ENCODE measurements around the gene OPN1MW2. TPM values are rescaled to one million over a fixed set of nuclear protein-coding genes. Genes with fewer than 3 reads are reported as not detected.
"Not testable (repeated sequence)": the region's sequence is repeated elsewhere in the genome, so short reads cannot be mapped to it uniquely, and the experiment has no call there.

Gene OPN1MW2
- total RNA-seq, 2 experiments from 2014 or later, result not detected

- not testable (repeated sequence) for DNase-seq
Measured at GRCh38 chrX:154231443-154231842, 11.9 kb downstream of the OPN1MW2 start.

GRCh38 chrX:154233620-154234019 lies 14.1 kb downstream of the OPN1MW2 start:
- POLR2A ChIA-PET; H3K27me3 Mint-ChIP-seq; H3K4me1 Mint-ChIP-seq (ENCODE audit: low read depth); H3K36me3 Mint-ChIP-seq; intact Hi-C loops (cut with micrococcal nuclease); H3K27ac Mint-ChIP-seq; H3K9me3 Mint-ChIP-seq; CTCF ChIA-PET; H3K4me3 Mint-ChIP-seq; DNase-seq: not testable (repeated sequence)

More at GRCh38 chrX:154231443-154231842, 11.9 kb downstream of the OPN1MW2 start:
- CTCF ChIA-PET; H3K27ac Mint-ChIP-seq; H3K36me3 Mint-ChIP-seq; H3K9me3 Mint-ChIP-seq; H3K4me3 Mint-ChIP-seq; H3K27me3 Mint-ChIP-seq; POLR2A ChIA-PET; H3K4me1 Mint-ChIP-seq (ENCODE audit: low read depth); intact Hi-C loops (cut with micrococcal nuclease): not testable (repeated sequence)

- H3K9me3 Mint-ChIP-seq; H3K4me3 Mint-ChIP-seq; H3K4me1 Mint-ChIP-seq (ENCODE audit: low read depth); H3K27ac Mint-ChIP-seq; CTCF ChIA-PET; POLR2A ChIA-PET; intact Hi-C loops (cut with micrococcal nuclease); H3K36me3 Mint-ChIP-seq; DNase-seq; H3K27me3 Mint-ChIP-seq: not testable (repeated sequence)
Measured at GRCh38 chrX:154238939-154239559, 19.5 kb downstream of the OPN1MW2 start.

GRCh38 chrX:154239982-154240503 lies 20.5 kb downstream of the OPN1MW2 start:
- POLR2A ChIA-PET; H3K4me1 Mint-ChIP-seq (ENCODE audit: low read depth); H3K27me3 Mint-ChIP-seq; intact Hi-C loops (cut with micrococcal nuclease); CTCF ChIA-PET; H3K4me3 Mint-ChIP-seq; DNase-seq; H3K27ac Mint-ChIP-seq; H3K36me3 Mint-ChIP-seq; H3K9me3 Mint-ChIP-seq: not testable (repeated sequence)

GRCh38 chrX:154247377-154248045 lies 28.0 kb downstream of the OPN1MW2 start:
- H3K4me3 Mint-ChIP-seq; H3K27me3 Mint-ChIP-seq; H3K27ac Mint-ChIP-seq; H3K9me3 Mint-ChIP-seq; H3K4me1 Mint-ChIP-seq (ENCODE audit: low read depth); intact Hi-C loops (cut with micrococcal nuclease); POLR2A ChIA-PET; CTCF ChIA-PET; H3K36me3 Mint-ChIP-seq; DNase-seq: not testable (repeated sequence)

- H3K4me1 Mint-ChIP-seq (ENCODE audit: low read depth); CTCF ChIA-PET; H3K4me3 Mint-ChIP-seq; POLR2A ChIA-PET; H3K9me3 Mint-ChIP-seq; DNase-seq; H3K27ac Mint-ChIP-seq; intact Hi-C loops (cut with micrococcal nuclease); H3K36me3 Mint-ChIP-seq; H3K27me3 Mint-ChIP-seq: not testable (repeated sequence)
Measured at GRCh38 chrX:154248076-154248475, 28.5 kb downstream of the OPN1MW2 start.

- H3K4me1 Mint-ChIP-seq (ENCODE audit: low read depth); H3K4me3 Mint-ChIP-seq; DNase-seq; H3K36me3 Mint-ChIP-seq; CTCF ChIA-PET; H3K27ac Mint-ChIP-seq; POLR2A ChIA-PET; H3K27me3 Mint-ChIP-seq; H3K9me3 Mint-ChIP-seq; intact Hi-C loops (cut with micrococcal nuclease): not testable (repeated sequence)
Measured at GRCh38 chrX:154257282-154257681, 37.7 kb downstream of the OPN1MW2 start, which contains the start of gene OPN1MW3. Gene OPN1MW3 (plus strand): TSS chrX:154257582. CDS start chrX:154257620, 38 bp downstream.

GRCh38 chrX:154258711-154259110 lies 39.2 kb downstream of the OPN1MW2 start:
- CTCF ChIA-PET; H3K9me3 Mint-ChIP-seq; H3K4me1 Mint-ChIP-seq (ENCODE audit: low read depth); H3K27me3 Mint-ChIP-seq; H3K27ac Mint-ChIP-seq; H3K4me3 Mint-ChIP-seq; DNase-seq; POLR2A ChIA-PET; H3K36me3 Mint-ChIP-seq; intact Hi-C loops (cut with micrococcal nuclease): not testable (repeated sequence)

- H3K4me3 Mint-ChIP-seq; DNase-seq; H3K9me3 Mint-ChIP-seq; H3K27me3 Mint-ChIP-seq; H3K27ac Mint-ChIP-seq; CTCF ChIA-PET; H3K4me1 Mint-ChIP-seq (ENCODE audit: low read depth); POLR2A ChIA-PET; H3K36me3 Mint-ChIP-seq; intact Hi-C loops (cut with micrococcal nuclease): not testable (repeated sequence)
Measured at GRCh38 chrX:154263072-154263471, 43.5 kb downstream of the OPN1MW2 start.

- H3K4me3 Mint-ChIP-seq; POLR2A ChIA-PET; CTCF ChIA-PET; intact Hi-C loops (cut with micrococcal nuclease); H3K36me3 Mint-ChIP-seq; H3K27ac Mint-ChIP-seq; H3K4me1 Mint-ChIP-seq (ENCODE audit: low read depth); DNase-seq; H3K9me3 Mint-ChIP-seq; H3K27me3 Mint-ChIP-seq: not testable (repeated sequence)
Measured at GRCh38 chrX:154269245-154269644, 49.7 kb downstream of the OPN1MW2 start.

Other genes starting within 250 kb of the OPN1MW2 start
- 10 to 100 TPM; 90.4 to 93.0 TPM for gene HCFC1, start 247.9 kb upstream of the OPN1MW2 start, total RNA-seq
- 1 to 10 TPM; 8.6 to 9.1 TPM for gene TMEM187, start 247.0 kb upstream of the OPN1MW2 start, total RNA-seq
- gene IRAK1, start 199.9 kb upstream of the OPN1MW2 start, total RNA-seq, result 100 to 1,000 TPM in 1 of 2 experiments, 10 to 100 TPM in 1; 99.6 to 106 TPM
- gene MECP2, start 122.0 kb upstream of the OPN1MW2 start, total RNA-seq, result 10 to 100 TPM; 50.8 to 51.0 TPM
- not detected for gene OPN1LW, start 75.5 kb upstream of the OPN1MW2 start, total RNA-seq
- gene OPN1MW, start 37.2 kb upstream of the OPN1MW2 start, total RNA-seq, result not detected
- gene OPN1MW3, start 37.8 kb downstream of the OPN1MW2 start, total RNA-seq, result not detected
- not detected for gene TEX28, start 75.4 kb downstream of the OPN1MW2 start, total RNA-seq
- under 1 TPM; 0.15 to 0.21 TPM for gene TKTL1, start 76.0 kb downstream of the OPN1MW2 start, total RNA-seq
- 1,000 to 10,000 TPM; 1,023 to 1,032 TPM for gene FLNA, start 154.9 kb downstream of the OPN1MW2 start, total RNA-seq
- gene EMD, start 159.5 kb downstream of the OPN1MW2 start, total RNA-seq, result 10 to 100 TPM; 75.8 to 79.1 TPM
- 1,000 to 10,000 TPM; 3,597 to 3,654 TPM for gene RPL10, start 178.6 kb downstream of the OPN1MW2 start, total RNA-seq
- 10 to 100 TPM; 12.5 to 13.3 TPM for gene DNASE1L1, start 189.5 kb downstream of the OPN1MW2 start, total RNA-seq
- 10 to 100 TPM; 58.6 to 66.4 TPM for gene TAFAZZIN, start 191.8 kb downstream of the OPN1MW2 start, total RNA-seq
- gene ATP6AP1, start 208.9 kb downstream of the OPN1MW2 start, total RNA-seq, result 10 to 100 TPM; 30.8 to 31.6 TPM
- 100 to 1,000 TPM; 119 to 121 TPM for gene GDI1, start 217.4 kb downstream of the OPN1MW2 start, total RNA-seq
- 10 to 100 TPM; 61.1 to 61.9 TPM for gene FAM50A, start 224.4 kb downstream of the OPN1MW2 start, total RNA-seq
- 10 to 100 TPM; 33.7 to 35.2 TPM for gene PLXNA3, start 238.5 kb downstream of the OPN1MW2 start, total RNA-seq